ENCODE results near the gene EXOSC7. TPM values are rescaled to one million over a fixed set of nuclear protein-coding genes. Genes with fewer than 3 reads are reported as not detected.

The EXOSC7 gene
- 31.4 and 33.0 TPM in 2 replicates for total RNA-seq

GRCh38 chr3:44976002-44976815 is at the start of gene EXOSC7, which contains the start of gene ZDHHC3:
Gene EXOSC7, plus strand, starts transcription at chr3:44976244. Its CDS starts 34 bp downstream, at chr3:44976278.
Gene ZDHHC3, minus strand, starts transcription at chr3:44976174. Its CDS starts 16,738 bp downstream, at chr3:44959436.

DNA sequence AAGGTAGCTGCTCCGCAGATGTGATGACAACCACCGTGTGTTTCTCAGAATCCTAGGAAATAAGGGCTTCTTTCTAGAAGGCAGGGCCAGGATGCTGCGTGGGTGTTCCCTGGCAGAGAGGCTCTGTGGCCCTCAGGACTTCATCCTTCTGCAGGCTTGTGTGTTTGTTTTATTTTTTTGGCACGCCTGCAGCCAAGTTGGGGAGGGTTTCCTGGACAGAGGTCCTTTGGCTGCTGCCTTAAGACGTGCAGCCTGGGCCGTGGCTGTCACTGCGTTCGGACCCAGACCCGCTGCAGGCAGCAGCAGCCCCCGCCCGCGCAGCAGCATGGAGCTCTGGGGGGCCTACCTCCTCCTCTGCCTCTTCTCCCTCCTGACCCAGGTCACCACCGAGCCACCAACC is 50.0 kb downstream of the EXOSC7 start, which contains the start of gene CLEC3B:
Gene CLEC3B (plus strand): TSS at position 266 of the 400 bp plus-strand sequence. CDS start 60 bp downstream, at position 326.

Small RNA genes lying within 50 kb of the gene (small RNA-seq; reads per million reads assigned to genes)
- gene RNU5B-3P: not detected

Other genes starting within 250 kb of the EXOSC7 start
- 4.6 and 6.5 TPM in 2 replicates for gene ZNF501, start 246.6 kb upstream of the EXOSC7 start, total RNA-seq
- 22.5 and 26.2 TPM in 2 replicates for gene KIAA1143, start 214.6 kb upstream of the EXOSC7 start, total RNA-seq
- gene KIF15, start 214.4 kb upstream of the EXOSC7 start, total RNA-seq: 6.2 and 8.8 TPM in 2 replicates
- 5.7 and 11.1 TPM in 2 replicates for gene TMEM42, start 114.3 kb upstream of the EXOSC7 start, total RNA-seq
- gene TGM4, start 101.6 kb upstream of the EXOSC7 start, total RNA-seq: 0.10 and 0.33 TPM in 2 replicates
- gene ZDHHC3, start 70 bp upstream of the EXOSC7 start, total RNA-seq: 84.4 and 89.5 TPM in 2 replicates
- gene CLEC3B, start 50.1 kb downstream of the EXOSC7 start, total RNA-seq: 1.4 and 2.6 TPM in 2 replicates
- 0.96 and 0.98 TPM in 2 replicates for gene CDCP1, start 170.1 kb downstream of the EXOSC7 start, total RNA-seq